SK-N-SH treated with all-trans-retinoic acid at 6 μM for 48 hours (cell line): Measurements from ENCODE around the gene FAM20C.

Experiments
- ZC3H10 ChIP-seq: fragments of 250-450 bp; sonication (Bioruptor Pico); IDR thresholded peaks from 2 replicates; pipeline ENCODE4 v1.5.1; 2021; ENCODE audit warnings: mild to moderate bottlenecking, moderate library complexity
- TF ChIP-seq, protein P1 (sequence below): fragments of 250-450 bp; sonication (Bioruptor Pico); IDR thresholded peaks from 2 replicates; pipeline ENCODE4 v1.5.1; 2021; ENCODE audit warnings: mild to moderate bottlenecking, moderate library complexity

DNA sequence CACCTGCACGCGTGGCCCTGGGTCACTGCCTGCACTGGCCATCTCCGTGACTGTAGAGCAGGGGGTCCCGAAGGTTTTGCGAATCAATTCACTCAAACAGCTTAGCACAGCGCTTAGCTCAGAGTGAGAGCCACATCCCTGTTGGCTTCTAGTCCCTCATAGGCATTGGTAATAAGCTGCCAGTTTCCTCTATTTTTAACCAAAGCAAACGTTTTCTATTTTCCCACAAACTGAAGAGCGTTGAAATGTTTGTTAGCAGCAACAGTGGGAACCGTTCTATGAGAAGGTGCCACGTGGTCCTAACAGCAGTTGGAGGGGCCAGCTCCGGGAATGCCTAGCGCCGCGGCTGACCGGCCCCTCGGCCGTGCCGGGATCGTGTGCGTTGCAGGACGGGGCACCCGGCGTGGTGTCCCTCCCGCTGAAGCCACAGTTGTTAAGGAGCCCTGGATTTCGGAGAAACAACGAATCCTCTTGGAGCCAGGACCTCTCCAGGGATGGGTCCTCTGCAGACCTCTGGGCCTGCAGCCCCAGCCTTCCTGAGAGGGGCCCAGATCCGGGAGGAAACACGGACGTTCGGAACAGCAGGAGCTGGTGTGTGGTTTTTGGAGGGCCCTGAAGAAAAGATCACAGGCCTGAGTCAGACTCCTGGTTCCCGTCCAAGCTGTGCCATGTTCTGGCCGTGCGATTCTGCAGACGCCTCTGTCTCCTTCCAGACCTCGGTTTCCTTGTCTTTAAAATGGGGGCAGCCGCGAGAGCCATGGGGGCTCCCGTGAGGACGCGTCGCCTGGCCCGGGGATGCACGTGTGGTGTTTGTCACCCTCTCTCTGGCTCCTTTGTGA, 40.3 kb downstream of the FAM20C start:
- TF ChIP-seq, protein P1, sequence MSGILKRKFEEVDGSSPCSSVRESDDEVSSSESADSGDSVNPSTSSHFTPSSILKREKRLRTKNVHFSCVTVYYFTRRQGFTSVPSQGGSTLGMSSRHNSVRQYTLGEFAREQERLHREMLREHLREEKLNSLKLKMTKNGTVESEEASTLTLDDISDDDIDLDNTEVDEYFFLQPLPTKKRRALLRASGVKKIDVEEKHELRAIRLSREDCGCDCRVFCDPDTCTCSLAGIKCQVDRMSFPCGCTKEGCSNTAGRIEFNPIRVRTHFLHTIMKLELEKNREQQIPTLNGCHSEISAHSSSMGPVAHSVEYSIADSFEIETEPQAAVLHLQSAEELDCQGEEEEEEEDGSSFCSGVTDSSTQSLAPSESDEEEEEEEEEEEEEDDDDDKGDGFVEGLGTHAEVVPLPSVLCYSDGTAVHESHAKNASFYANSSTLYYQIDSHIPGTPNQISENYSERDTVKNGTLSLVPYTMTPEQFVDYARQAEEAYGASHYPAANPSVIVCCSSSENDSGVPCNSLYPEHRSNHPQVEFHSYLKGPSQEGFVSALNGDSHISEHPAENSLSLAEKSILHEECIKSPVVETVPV (CRISPR knock-in tag), result no peak
- no peak for TF ChIP-seq ZC3H10 (CRISPR knock-in tag)
